Suprapubic skin (tissue), 4 donors: ENCODE results near the gene KIAA0825. TPM values are rescaled to one million over a fixed set of nuclear protein-coding genes. Genes with fewer than 3 reads are reported as not detected.

ENCODE experiments used
- DNase-seq, 2 donors: peaks; one replicate each; pipeline ENCODE4 v3.0.0-alpha.2; 2019; ENCODE audit warnings: low spot score in 2 of 2
- H3K27ac ChIP-seq: fragments of 200-600 bp; sonication (generic); one replicate; pipeline ENCODE4 v1.5.1; 2019
- H3K27me3 ChIP-seq: fragments of 200-600 bp; sonication (generic); one replicate; pipeline ENCODE4 v1.5.1; 2019
- H3K36me3 ChIP-seq: fragments of 200-600 bp; sonication (generic); one replicate; pipeline ENCODE4 v1.5.1; 2019
- H3K4me1 ChIP-seq: fragments of 200-600 bp; sonication (generic); one replicate; pipeline ENCODE4 v1.5.1; 2019
- H3K4me3 ChIP-seq: fragments of 200-600 bp; sonication (generic); one replicate; pipeline ENCODE4 v1.5.1; 2019; ENCODE audit warnings: mild to moderate bottlenecking
- H3K9me3 ChIP-seq: fragments of 200-600 bp; sonication (generic); one replicate; pipeline ENCODE4 v1.5.1; 2019
- EP300 ChIP-seq: sonication (generic); formaldehyde crosslinking; IDR thresholded peaks from one replicate; pipeline ENCODE4 v1.6.1; 2017; ENCODE audit warnings: antibody characterized with exemption
- POLR2A ChIP-seq, 2 donors: fragments of 450-650 bp; IDR thresholded peaks; one replicate each; pipeline ENCODE4 v1.6.1; 2017; ENCODE audit warnings: antibody characterized with exemption in 2 of 2, mild to moderate bottlenecking in 2 of 2, moderate library complexity in 2 of 2
- POLR2AphosphoS5 ChIP-seq, 3 donors: sonication (generic); formaldehyde crosslinking; IDR thresholded peaks; one replicate each; pipeline ENCODE4 v1.6.1; 2017; ENCODE audit warnings: antibody characterized with exemption in 3 of 3
- WGBS: methylation state at CpG from one replicate; pipeline ENCODE4 v1.1.5; 2018; 5-methylcytosine and 5-hydroxymethylcytosine counted together
- total RNA-seq, 4 donors: library from RNA; depleted of rRNA; stranded (reverse); fragments of >200 nt; gene quantifications; one replicate each; pipeline ENCODE4 v1.1.0, GENCODE V29; 2016
- TF ChIP-seq, protein P1 (sequence below), 2 donors: fragments of 200-600 bp in 1 of 2; fragments of 450-650 bp in 1 of 2; sonication (generic) in 1 of 2; IDR thresholded peaks; one replicate each; pipeline ENCODE4 v1.5.1; 2016 to 2019; ENCODE audit warnings: antibody characterized with exemption in 2 of 2, mild to moderate bottlenecking in 1 of 2, moderate library complexity in 1 of 2

Gene KIAA0825
- total RNA-seq, 4 donors from 2014 or later: 3.4 to 5.8 (median 4.5) TPM

DNA sequence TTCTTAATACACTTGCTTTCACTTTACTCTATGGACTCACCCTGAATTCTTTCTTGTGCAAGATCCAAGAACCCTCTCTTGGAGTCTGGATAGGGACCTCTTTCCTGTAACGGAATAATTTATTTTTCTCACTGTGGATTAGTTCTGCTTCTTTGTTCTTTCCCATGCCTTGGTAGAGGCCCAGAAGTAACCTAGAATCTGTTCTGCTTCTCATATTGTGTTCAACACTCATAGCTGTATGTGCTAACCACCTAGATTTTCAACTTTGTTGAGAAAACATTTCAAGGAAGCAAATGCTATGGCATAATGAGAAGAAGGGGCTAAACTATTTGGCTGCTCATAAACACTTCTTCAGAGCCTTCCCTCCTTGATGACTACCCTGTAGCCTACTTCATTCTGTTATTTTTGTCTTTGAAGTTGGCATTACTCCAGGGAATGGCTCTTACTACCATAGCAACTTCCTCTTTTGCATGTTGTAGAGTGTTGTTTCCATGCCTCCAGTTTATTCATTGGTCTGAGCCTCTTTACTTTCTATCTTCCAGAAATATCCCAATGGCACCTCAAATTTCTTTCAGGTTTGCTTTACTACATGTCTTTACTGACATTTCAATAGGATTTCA, 74.3 kb downstream of the KIAA0825 start:
- Histone ChIP-seq H3K9me3 (no peaks in the 10 kb centered on the region), H3K4me3 (no peak overlapping the region), H3K36me3 (no peaks in the 10 kb centered on the region), H3K27me3 (no peaks in the 10 kb centered on the region), H3K4me1 (no peaks in the 10 kb centered on the region), H3K27ac (no peak overlapping the region)
- no peak for DNase-seq
- WGBS: 83% methylated on average over 1 of the region's 1 CpG
- TF ChIP-seq EP300: no peak
- no peak for TF ChIP-seq POLR2A (IDR thresholded peaks at IDR 0.05)
- TF ChIP-seq, protein P1, sequence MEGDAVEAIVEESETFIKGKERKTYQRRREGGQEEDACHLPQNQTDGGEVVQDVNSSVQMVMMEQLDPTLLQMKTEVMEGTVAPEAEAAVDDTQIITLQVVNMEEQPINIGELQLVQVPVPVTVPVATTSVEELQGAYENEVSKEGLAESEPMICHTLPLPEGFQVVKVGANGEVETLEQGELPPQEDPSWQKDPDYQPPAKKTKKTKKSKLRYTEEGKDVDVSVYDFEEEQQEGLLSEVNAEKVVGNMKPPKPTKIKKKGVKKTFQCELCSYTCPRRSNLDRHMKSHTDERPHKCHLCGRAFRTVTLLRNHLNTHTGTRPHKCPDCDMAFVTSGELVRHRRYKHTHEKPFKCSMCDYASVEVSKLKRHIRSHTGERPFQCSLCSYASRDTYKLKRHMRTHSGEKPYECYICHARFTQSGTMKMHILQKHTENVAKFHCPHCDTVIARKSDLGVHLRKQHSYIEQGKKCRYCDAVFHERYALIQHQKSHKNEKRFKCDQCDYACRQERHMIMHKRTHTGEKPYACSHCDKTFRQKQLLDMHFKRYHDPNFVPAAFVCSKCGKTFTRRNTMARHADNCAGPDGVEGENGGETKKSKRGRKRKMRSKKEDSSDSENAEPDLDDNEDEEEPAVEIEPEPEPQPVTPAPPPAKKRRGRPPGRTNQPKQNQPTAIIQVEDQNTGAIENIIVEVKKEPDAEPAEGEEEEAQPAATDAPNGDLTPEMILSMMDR (IDR thresholded peaks at IDR 0.05): no peak
- no peak for TF ChIP-seq POLR2AphosphoS5 (IDR thresholded peaks at IDR 0.05)

DNA sequence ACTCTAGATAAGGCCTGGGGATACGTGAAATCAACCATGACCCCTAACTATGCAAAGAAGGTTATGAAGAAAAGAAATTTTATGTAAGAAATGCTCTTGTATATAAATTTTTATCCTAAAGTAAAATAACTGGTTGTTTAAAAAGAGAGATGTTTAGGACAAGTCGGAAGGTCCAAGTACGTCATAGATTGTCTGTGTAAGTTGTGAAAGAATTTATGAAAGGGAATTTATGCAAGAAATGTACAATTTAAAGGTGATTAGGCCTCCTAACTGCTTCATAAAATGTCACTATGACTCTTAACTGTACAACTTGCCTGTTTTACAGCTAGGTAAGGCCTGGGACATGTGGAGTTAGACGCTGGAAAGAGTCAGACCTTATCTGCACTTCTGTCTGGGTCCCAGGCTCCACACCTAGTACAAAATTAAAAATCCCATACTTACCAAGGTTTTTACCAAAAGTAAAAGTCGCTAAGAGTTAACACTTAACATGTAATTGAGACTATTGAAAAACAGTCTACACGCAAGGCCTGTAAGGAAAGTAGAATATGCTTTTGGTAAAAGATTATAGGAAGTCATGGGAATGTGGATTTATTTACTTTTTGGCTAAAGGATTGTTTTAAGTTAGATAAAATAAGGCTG, 77.4 kb downstream of the KIAA0825 start:
- Histone ChIP-seq H3K4me1 (no peaks in the 10 kb centered on the region), H3K36me3 (no peaks in the 10 kb centered on the region), H3K4me3 (no peak overlapping the region), H3K27me3 (no peaks in the 10 kb centered on the region), H3K27ac (no peak overlapping the region), H3K9me3 (no peaks in the 10 kb centered on the region)
- 90% methylated on average over 6 of the region's 6 CpGs for WGBS
- TF ChIP-seq EP300: no peak
- TF ChIP-seq, protein P1 (IDR thresholded peaks at IDR 0.05): no peak
- no peak for DNase-seq

DNA sequence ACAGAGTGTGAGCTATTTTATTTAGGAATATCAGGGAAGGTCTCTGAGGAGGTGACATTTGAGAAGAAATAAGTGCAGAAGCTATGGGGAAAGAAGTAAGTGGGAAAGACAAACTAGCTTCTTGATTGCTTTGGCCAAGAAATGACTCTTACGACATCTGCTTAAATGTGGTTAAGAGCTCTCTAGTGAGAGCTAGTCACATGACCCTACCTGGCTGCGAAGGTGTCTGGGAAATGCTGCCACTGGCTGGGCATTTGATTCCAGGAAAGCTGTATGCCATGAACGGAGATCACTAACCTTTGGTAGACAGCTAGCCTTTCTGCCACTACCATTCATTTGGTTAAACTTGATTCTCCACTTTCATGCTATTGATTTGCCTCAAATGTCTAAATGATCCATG, 80.1 kb downstream of the KIAA0825 start:
- Histone ChIP-seq H3K27me3 (no peaks in the 10 kb centered on the region), H3K36me3 (no peaks in the 10 kb centered on the region), H3K27ac (no peak overlapping the region), H3K9me3 (no peaks in the 10 kb centered on the region), H3K4me1 (no peaks in the 10 kb centered on the region), H3K4me3 (no peak overlapping the region)
- 84% methylated on average over 3 of the region's 3 CpGs for WGBS
- TF ChIP-seq, protein P1 (IDR thresholded peaks at IDR 0.05): no peak
- TF ChIP-seq POLR2AphosphoS5 (IDR thresholded peaks at IDR 0.05) (no peak), POLR2A (IDR thresholded peaks at IDR 0.05) (no peak), EP300 (no peak)
- no peak for DNase-seq

DNA sequence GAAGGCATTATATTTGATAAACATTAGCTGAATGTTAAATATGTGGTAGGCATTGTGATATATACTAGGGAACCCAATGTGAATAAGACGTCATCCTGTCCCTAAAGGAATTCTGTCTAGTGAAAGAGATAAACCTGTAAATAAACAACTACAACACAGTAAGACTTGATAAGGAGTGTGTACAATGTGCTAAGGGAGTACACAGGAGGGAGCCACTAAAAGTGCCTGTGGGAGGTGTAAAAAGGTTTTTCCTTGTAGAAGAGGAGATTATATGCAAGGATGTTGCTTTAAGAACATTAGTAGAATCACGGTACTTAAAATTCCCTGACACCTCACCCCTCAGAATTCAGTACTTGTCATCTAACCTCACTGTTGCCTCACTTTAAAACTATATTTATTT, 91.7 kb downstream of the KIAA0825 start:
- Histone ChIP-seq H3K9me3 (no peaks in the 10 kb centered on the region), H3K4me1 (no peaks in the 10 kb centered on the region)
- WGBS: 88% methylated on average over 2 of the region's 2 CpGs

More for the DNA sequence above, 91.7 kb downstream of the KIAA0825 start:
- DNase-seq: no peak
- Histone ChIP-seq H3K4me3 (no peak overlapping the region), H3K36me3 (no peaks in the 10 kb centered on the region), H3K27me3 (no peaks in the 10 kb centered on the region), H3K27ac (no peak overlapping the region)
- no peak for TF ChIP-seq POLR2AphosphoS5 (IDR thresholded peaks at IDR 0.05)
- TF ChIP-seq, protein P1 (IDR thresholded peaks at IDR 0.05): no peak
- no peak for TF ChIP-seq EP300
- TF ChIP-seq POLR2A (IDR thresholded peaks at IDR 0.05): no peak
